PC-3 (cell line): Measurements from ENCODE around the gene CAPN10. TPM values are rescaled to one million over a fixed set of nuclear protein-coding genes. Genes with fewer than 3 reads are reported as not detected.

Experiments
- ATAC-seq: fragments of 200-7000 bp; cut with Tn5 transposase; 2 replicates; pipeline ENCODE4 v1.9.1; 2020; ENCODE audit warnings: mild to moderate bottlenecking, moderate library complexity
- BruUV-seq: library from RNA; stranded (reverse); fragments of 400-500 nt; replicated peaks from 2 replicates; lab custom pipeline; 2021; lab: Mats Ljungman, UMichigan
- CTCF ChIA-PET: fragments of 300-600 bp; sonication (Branson Sonifier 250); formaldehyde crosslinking; loops from one replicate; lab custom pipeline; 2022; ENCODE audit warnings: antibody characterized with exemption; lab: Charles Lee
- POLR2A ChIA-PET: fragments of 300-600 bp; sonication (Branson Sonifier 250); formaldehyde crosslinking; loops from one replicate; lab custom pipeline; 2022; ENCODE audit warnings: antibody characterized with exemption; ENCODE audit not compliant: unreplicated experiment; lab: Charles Lee
- DNase-seq: peaks from one replicate; pipeline ENCODE4 v3.0.0-alpha.2; 2015
- H2AFZ ChIP-seq: fragments of 300-600 bp; sonication (generic); 2 replicates; pipeline ENCODE4 v1.6.0; 2016; ENCODE audit warnings: antibody characterized with exemption, low read length
- H3F3A ChIP-seq: fragments of 300-600 bp; sonication (generic); one replicate; pipeline ENCODE4 v1.6.0; 2017; ENCODE audit warnings: antibody characterized with exemption, low read length, control low read depth, mild to moderate bottlenecking; ENCODE audit not compliant: unreplicated experiment
- H3K27ac ChIP-seq: fragments of 300-600 bp; sonication (generic); 2 replicates; pipeline ENCODE4 v1.5.1; 2016; ENCODE audit warnings: mild to moderate bottlenecking, low read length
- H3K27me3 ChIP-seq: fragments of 300-600 bp; sonication (generic); 2 replicates; pipeline ENCODE4 v1.6.1; 2016; ENCODE audit warnings: low read length, mixed read lengths
- H3K36me3 ChIP-seq: fragments of 300-600 bp; sonication (generic); 2 replicates; pipeline ENCODE4 v1.6.1; 2016; ENCODE audit warnings: low read depth, mixed run types, low read length, mixed read lengths
- H3K4me1 ChIP-seq: fragments of 300-600 bp; sonication (generic); 2 replicates; pipeline ENCODE4 v1.5.1; 2016; ENCODE audit warnings: low read length; ENCODE audit not compliant: insufficient read depth
- H3K4me2 ChIP-seq: fragments of 300-600 bp; sonication (generic); 2 replicates; pipeline ENCODE4 v1.6.0; 2016; ENCODE audit warnings: low read length
- H3K4me3 ChIP-seq: fragments of 300-600 bp; sonication (generic); 2 replicates; pipeline ENCODE4 v1.5.1; 2016; ENCODE audit warnings: mild to moderate bottlenecking, low read length, mixed read lengths
- H3K79me2 ChIP-seq: fragments of 300-600 bp; sonication (generic); 2 replicates; pipeline ENCODE4 v1.6.1; 2017; ENCODE audit warnings: low read length, mixed read lengths
- H3K9ac ChIP-seq: fragments of 300-600 bp; sonication (generic); 2 replicates; pipeline ENCODE4 v1.6.0; 2016; ENCODE audit warnings: mild to moderate bottlenecking, low read length
- H3K9me2 ChIP-seq: fragments of 300-600 bp; sonication (generic); replicated peaks from 2 replicates; pipeline ENCODE4 v1.6.1; 2016; ENCODE audit warnings: mixed run types, low read length, mixed read lengths
- H3K9me3 ChIP-seq: fragments of 300-600 bp; sonication (generic); 2 replicates; pipeline ENCODE4 v1.6.1; 2016; ENCODE audit warnings: low read length, mixed read lengths
- H4K20me1 ChIP-seq: fragments of 300-600 bp; sonication (generic); 2 replicates; pipeline ENCODE4 v1.6.1; 2016; ENCODE audit warnings: low read length, mixed read lengths
- EZH2 ChIP-seq: fragments of 300-600 bp; sonication (generic); IDR thresholded peaks from one replicate; pipeline ENCODE4 v1.6.1; 2017; ENCODE audit warnings: antibody characterized with exemption, mild to moderate bottlenecking, low read length; ENCODE audit not compliant: unreplicated experiment
- EZH2phosphoT487 ChIP-seq: fragments of 300-600 bp; sonication (generic); IDR thresholded peaks from 2 replicates; pipeline ENCODE4 v1.6.1; 2018; ENCODE audit warnings: mild to moderate bottlenecking, antibody characterized with exemption, low read length, borderline replicate concordance
- intact Hi-C: fragments of 100-400 bp; cut with micrococcal nuclease; formaldehyde crosslinking; loops from 2 replicates; pipeline ENCODE4 v1.9.0; 2023
- total RNA-seq: library from RNA; depleted of rRNA; stranded (reverse); fragments of >200 nt; gene quantifications from 2 replicates; pipeline ENCODE4 v1.2.3, GENCODE V29; 2014
- TF ChIP-seq, protein P1 (sequence below): fragments of 300-600 bp; sonication (generic); conservative IDR thresholded peaks from 2 replicates; pipeline ENCODE4 v1.5.1; 2017; ENCODE audit warnings: antibody characterized with exemption, low read depth, mild to moderate bottlenecking, low read length

The CAPN10 gene
- total RNA-seq, 1 experiment from 2014 or later = 32.2 TPM

DNA sequence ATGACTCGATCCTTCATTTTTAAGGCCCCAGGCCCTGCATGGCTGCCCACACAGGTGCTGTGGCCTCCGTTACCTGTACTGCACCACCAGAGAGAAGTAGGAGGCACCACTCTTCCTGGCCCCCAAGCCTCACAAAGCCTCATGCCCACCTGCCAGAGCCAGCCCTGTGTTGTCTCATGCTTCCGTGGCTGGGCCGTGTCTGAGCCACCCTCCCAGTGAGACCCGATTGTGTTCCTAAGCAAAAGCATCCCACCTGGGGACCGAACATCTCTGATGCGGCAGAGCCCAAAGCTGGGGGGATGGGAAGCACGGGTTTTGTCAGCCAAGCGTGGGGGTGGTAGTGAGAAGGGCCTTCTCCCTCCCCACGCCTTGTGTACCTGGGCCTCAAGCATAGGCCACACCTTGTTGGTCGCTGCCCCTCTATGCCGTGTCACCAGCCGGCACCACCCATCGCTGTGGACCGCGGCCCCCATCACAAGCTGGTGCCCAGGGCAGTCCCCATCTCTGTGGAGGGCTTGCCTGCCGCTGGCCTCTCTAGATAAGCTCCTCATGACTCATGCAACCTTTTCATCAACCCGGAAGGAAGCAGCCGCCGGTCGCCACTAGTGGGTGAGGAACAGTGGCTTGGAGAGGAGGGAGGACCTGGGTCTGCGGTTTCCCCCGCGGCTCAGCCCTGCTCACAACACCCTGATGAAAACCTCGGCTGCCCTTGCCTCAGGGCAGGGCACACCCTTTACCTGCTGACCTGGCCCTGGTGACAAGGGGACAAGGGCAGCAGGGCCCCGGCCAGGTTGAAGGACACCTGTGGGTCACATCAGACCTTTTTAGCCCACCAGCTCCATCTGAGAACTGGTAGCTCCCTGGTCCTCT lies 21.0 kb upstream of the CAPN10 start:
- H3K4me1 ChIP-seq = peaks cover 60% of the 10 kb centered on the region
- POLR2A ChIA-PET = interaction anchor here (0.6 to 1.9 kb wide), 4 partner anchors 14 to 772 kb away, joined by 3 to 8 read pairs (median 6); no protein-coding TSS in a partner anchor
- TF ChIP-seq EZH2 (no peak), EZH2phosphoT487 (no peak)
- TF ChIP-seq, protein P1, sequence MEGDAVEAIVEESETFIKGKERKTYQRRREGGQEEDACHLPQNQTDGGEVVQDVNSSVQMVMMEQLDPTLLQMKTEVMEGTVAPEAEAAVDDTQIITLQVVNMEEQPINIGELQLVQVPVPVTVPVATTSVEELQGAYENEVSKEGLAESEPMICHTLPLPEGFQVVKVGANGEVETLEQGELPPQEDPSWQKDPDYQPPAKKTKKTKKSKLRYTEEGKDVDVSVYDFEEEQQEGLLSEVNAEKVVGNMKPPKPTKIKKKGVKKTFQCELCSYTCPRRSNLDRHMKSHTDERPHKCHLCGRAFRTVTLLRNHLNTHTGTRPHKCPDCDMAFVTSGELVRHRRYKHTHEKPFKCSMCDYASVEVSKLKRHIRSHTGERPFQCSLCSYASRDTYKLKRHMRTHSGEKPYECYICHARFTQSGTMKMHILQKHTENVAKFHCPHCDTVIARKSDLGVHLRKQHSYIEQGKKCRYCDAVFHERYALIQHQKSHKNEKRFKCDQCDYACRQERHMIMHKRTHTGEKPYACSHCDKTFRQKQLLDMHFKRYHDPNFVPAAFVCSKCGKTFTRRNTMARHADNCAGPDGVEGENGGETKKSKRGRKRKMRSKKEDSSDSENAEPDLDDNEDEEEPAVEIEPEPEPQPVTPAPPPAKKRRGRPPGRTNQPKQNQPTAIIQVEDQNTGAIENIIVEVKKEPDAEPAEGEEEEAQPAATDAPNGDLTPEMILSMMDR = no peak
- H3K27ac ChIP-seq = peak overlapping the region; percentile 92
- peak overlapping the region; percentile 62 for H3K4me3 ChIP-seq
- no TSS peak for BruUV-seq
- H3K4me2 ChIP-seq = peak overlapping the region; percentile 92
- H4K20me1 ChIP-seq = no peaks in the 10 kb centered on the region
- H3K79me2 ChIP-seq = peaks cover 26% of the 10 kb centered on the region
- H3K9me3 ChIP-seq = no peaks in the 10 kb centered on the region
- no peaks in the 10 kb centered on the region for H3K9me2 ChIP-seq
- H3K27me3 ChIP-seq = no peaks in the 10 kb centered on the region
- H3F3A ChIP-seq = peaks cover 4% of the 10 kb centered on the region
- intact Hi-C loops = no loop called here
- no peaks in the 10 kb centered on the region; the same call in 1 of the 2 replicates for H3K36me3 ChIP-seq
- CTCF ChIA-PET = interaction anchor here (0.6 to 1.9 kb wide), 5 partner anchors 15 to 275 kb away, joined by 3 to 31 read pairs (median 4); partner anchors contain the start of gene CAPN10
- H2AFZ ChIP-seq = peak overlapping the region; percentile 70
- DNase-seq = peak; percentile 76
- peak; percentile 19 for ATAC-seq
- peak overlapping the region; percentile 66 for H3K9ac ChIP-seq

DNA sequence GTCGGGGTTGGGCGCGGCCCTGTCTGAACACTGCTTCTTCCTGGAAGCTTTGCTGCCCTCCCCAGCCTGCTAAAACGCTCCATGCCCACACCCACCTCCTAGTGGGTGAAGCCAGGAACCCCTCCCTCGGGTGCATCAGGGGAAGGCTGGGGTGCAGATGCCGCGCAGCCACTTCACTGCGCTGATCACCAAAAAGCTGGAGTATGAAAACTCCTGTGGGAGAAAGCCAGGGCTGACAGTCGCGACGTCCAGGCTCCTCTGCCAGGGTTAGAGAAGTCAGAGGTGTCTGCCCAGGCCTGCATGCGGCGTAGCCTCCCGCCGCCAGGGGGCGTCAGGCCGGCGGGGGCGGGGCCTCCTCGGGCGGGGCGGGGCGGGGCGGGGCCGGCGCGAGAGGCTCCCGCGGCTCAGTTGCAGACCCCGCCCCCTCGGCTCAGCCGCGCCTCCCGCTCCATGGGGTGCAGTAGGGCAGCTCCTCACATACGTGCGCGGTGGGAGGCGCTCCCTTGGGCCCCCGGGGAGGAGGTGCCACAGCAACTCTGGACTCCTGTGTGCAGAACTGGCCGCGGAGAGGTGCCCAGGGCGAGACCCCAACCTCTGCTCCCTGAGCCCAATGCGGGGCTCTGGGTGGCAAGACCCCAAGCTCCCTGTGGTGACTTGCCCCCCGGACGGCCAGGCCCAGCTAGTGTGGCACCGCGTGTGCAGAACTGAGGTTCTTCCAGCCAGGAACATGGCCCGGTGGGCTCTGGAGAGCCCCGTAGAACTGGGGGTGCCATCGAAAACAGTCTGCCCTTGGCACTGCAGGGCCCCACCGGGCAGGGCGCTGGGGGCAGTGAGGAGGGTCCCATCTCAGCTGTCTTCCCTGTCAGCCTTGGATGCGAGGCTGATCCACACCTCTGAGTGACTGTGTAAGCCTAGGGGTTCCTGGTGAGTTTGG lies 20.1 kb upstream of the CAPN10 start:
- Histone ChIP-seq H3K9me3 (no peaks in the 10 kb centered on the region), H3K27me3 (no peaks in the 10 kb centered on the region), H3K9ac (peak overlapping the region; percentile 66), H3K36me3 (no peaks in the 10 kb centered on the region; the same call in 1 of the 2 replicates), H3K9me2 (no peaks in the 10 kb centered on the region), H3K4me1 (peaks cover 56% of the 10 kb centered on the region), H3F3A (peaks cover under 1% of the 10 kb centered on the region), H3K4me2 (peak overlapping the region; percentile 99), H3K27ac (peak overlapping the region; percentile 92), H2AFZ (peak overlapping the region; percentile 71), H3K4me3 (peak overlapping the region; percentile 78), H4K20me1 (no peaks in the 10 kb centered on the region), H3K79me2 (peaks cover 35% of the 10 kb centered on the region)
- ChIA-PET CTCF (interaction anchor here (0.6 to 1.9 kb wide), 7 partner anchors 14 to 1559 kb away, joined by 3 to 31 read pairs (median 4); partner anchors contain the start of gene CAPN10), POLR2A (interaction anchor here (0.6 to 1.9 kb wide), 3 partner anchors 13 to 773 kb away, joined by 3 to 8 read pairs (median 8); no protein-coding TSS in a partner anchor)
- peak; percentile 60 for ATAC-seq
- TF ChIP-seq, protein P1 = peak; percentile 61
- no peak for TF ChIP-seq EZH2phosphoT487
- no peak for TF ChIP-seq EZH2
- DNase-seq = peak; percentile 81
- intact Hi-C loops = no loop called here
- BruUV-seq = no TSS peak
